Fibroblast of villous mesenchyme (primary cell): Measurements from ENCODE around the gene FXYD2. TPM values are rescaled to one million over a fixed set of nuclear protein-coding genes. Genes with fewer than 3 reads are reported as not detected.

Experiments
- DNase-seq: peaks from one replicate; pipeline ENCODE4 v3.0.0-alpha.2; 2010; ENCODE audit warnings: low read depth
- H3K4me3 ChIP-seq: 2 replicates; pipeline ENCODE4 v1.5.1; 2011; ENCODE audit warnings: low read depth, mild to moderate bottlenecking, low read length
- CTCF ChIP-seq: IDR thresholded peaks from 2 replicates; pipeline ENCODE4 v1.5.1; 2012; ENCODE audit warnings: low read depth, mild to moderate bottlenecking, low read length; ENCODE audit not compliant: insufficient read depth
- total RNA-seq: library from RNA; depleted of rRNA; stranded (reverse); fragments of >200 nt; gene quantifications from 2 replicates; pipeline ENCODE4 v1.2.3, GENCODE V29; 2012

The FXYD2 gene
- total RNA-seq, 1 donor: not detected

GRCh38 chr11:117862753-117863152, 38.2 kb upstream of the FXYD2 start:
- no peak overlapping the region for H3K4me3 ChIP-seq
- no peak for TF ChIP-seq CTCF

GRCh38 chr11:117862019-117862725, 37.6 kb upstream of the FXYD2 start:
- DNase-seq: no peak
- no peak overlapping the region for H3K4me3 ChIP-seq
- TF ChIP-seq CTCF: no peak

More at GRCh38 chr11:117862753-117863152, 38.2 kb upstream of the FXYD2 start:
- DNase-seq: no peak

- no peak for TF ChIP-seq CTCF
- H3K4me3 ChIP-seq: no peak overlapping the region
- no peak for DNase-seq
Observed at GRCh38 chr11:117861151-117862018, 36.8 kb upstream of the FXYD2 start.

- DNase-seq: no peak
- TF ChIP-seq CTCF: no peak
- no peak overlapping the region for H3K4me3 ChIP-seq
Observed at GRCh38 chr11:117860139-117860538, 35.6 kb upstream of the FXYD2 start.

- TF ChIP-seq CTCF: no peak
- no peak for DNase-seq
- no peak overlapping the region for H3K4me3 ChIP-seq
Observed at GRCh38 chr11:117859488-117860112, 35.1 kb upstream of the FXYD2 start.

GRCh38 chr11:117859061-117859460, 34.5 kb upstream of the FXYD2 start:
- no peak for DNase-seq
- H3K4me3 ChIP-seq: no peak overlapping the region
- TF ChIP-seq CTCF: no peak
